Smooth muscle cell (in vitro differentiated cells): ENCODE measurements around the gene WWC2. TPM values are rescaled to one million over a fixed set of nuclear protein-coding genes. Genes with fewer than 3 reads are reported as not detected.
A peak's percentile ranks its signal among the peaks of the same experiment; 100 is the strongest.

Experiments used
- DNase-seq: peaks from one replicate; lab custom pipeline; 2025; ENCODE audit not compliant: unreplicated experiment; lab: John Stamatoyannopoulos, UW
- H2AFZ ChIP-seq: fragments of 200-600 bp; sonication (generic); 2 replicates; pipeline ENCODE4 v1.6.0; 2016; ENCODE audit warnings: antibody characterized with exemption, low read depth, mild to moderate bottlenecking
- H3F3A ChIP-seq: fragments of 200-600 bp; sonication (generic); 2 replicates; pipeline ENCODE4 v1.6.0; 2017; ENCODE audit warnings: antibody characterized with exemption, low read depth
- H3K27ac ChIP-seq: fragments of 200-600 bp; sonication (generic); 2 replicates; pipeline ENCODE4 v1.5.1; 2016; ENCODE audit warnings: low read depth, mild to moderate bottlenecking
- H3K27me3 ChIP-seq: fragments of 200-600 bp; sonication (generic); 2 replicates; pipeline ENCODE4 v1.6.1; 2016; ENCODE audit warnings: low read depth, mild to moderate bottlenecking
- H3K36me3 ChIP-seq: fragments of 200-600 bp; sonication (generic); 2 replicates; pipeline ENCODE4 v1.5.1; 2016; ENCODE audit warnings: low read depth
- H3K4me1 ChIP-seq: fragments of 200-600 bp; sonication (generic); 2 replicates; pipeline ENCODE4 v1.5.1; 2016; ENCODE audit warnings: low read depth
- H3K4me2 ChIP-seq: fragments of 200-600 bp; sonication (generic); 2 replicates; pipeline ENCODE4 v1.6.0; 2016; ENCODE audit warnings: mild to moderate bottlenecking
- H3K4me3 ChIP-seq: fragments of 200-600 bp; sonication (generic); 2 replicates; pipeline ENCODE4 v1.5.1; 2016; ENCODE audit warnings: mild to moderate bottlenecking
- H3K79me2 ChIP-seq: fragments of 200-600 bp; sonication (generic); 2 replicates; pipeline ENCODE4 v1.6.0; 2016; ENCODE audit warnings: low read depth, mild to moderate bottlenecking
- H3K9ac ChIP-seq: fragments of 200-600 bp; sonication (generic); 2 replicates; pipeline ENCODE4 v1.6.0; 2016; ENCODE audit warnings: low read depth
- H3K9me3 ChIP-seq: fragments of 200-600 bp; sonication (generic); replicated peaks from 2 replicates; pipeline ENCODE4 v1.5.1; 2016; ENCODE audit warnings: low read depth
- H4K20me1 ChIP-seq: fragments of 200-600 bp; sonication (generic); 2 replicates; pipeline ENCODE4 v1.6.0; 2016; ENCODE audit warnings: low read depth
- CTCF ChIP-seq: fragments of 200-600 bp; sonication (generic); IDR thresholded peaks from 2 replicates; pipeline ENCODE4 v1.5.1; 2017; ENCODE audit warnings: borderline replicate concordance, mild to moderate bottlenecking, antibody characterized with exemption; ENCODE audit not compliant: insufficient read depth, poor library complexity, severe bottlenecking
- WGBS: methylation state at CpG from one replicate; pipeline ENCODE4 v1.1.7; 2016; ENCODE audit warnings: low lambda C conversion rate; 5-methylcytosine and 5-hydroxymethylcytosine counted together
- polyA plus RNA-seq: library from polyadenylated mRNA; unstranded; fragments of >200 nt; fragmentation: Nextera tagmentation; extraction: Ambion mirVana; gene quantifications from 2 replicates; pipeline ENCODE4 v1.2.1, GENCODE V29; 2016
- total RNA-seq: library from RNA; depleted of rRNA; stranded (reverse); fragments of >200 nt; gene quantifications from 2 replicates; pipeline ENCODE4 v1.2.3, GENCODE V29; 2014

Gene WWC2
- total and polyA plus RNA-seq, 2 experiments from 2014 or later = 11.2 to 13.5 TPM

DNA sequence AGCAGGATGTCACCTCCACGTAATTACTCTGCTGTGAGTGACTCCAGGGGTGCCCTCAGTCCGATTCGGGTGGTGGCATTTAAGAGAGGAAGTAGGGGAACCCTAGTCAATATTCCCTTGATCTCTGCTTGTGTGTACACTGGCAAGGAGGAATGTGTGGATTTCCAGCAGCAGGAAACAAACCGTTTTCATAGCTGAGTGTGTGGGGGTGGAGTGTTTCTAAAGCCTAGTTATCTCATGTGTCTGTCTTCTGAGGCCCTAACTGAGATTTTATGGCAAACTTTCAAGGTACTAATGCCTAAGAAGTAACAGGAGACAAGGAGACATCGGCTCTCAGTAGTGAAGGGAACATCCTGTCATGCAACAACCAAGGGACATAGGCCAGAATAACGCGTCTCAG, 229.8 kb downstream of the WWC2 start:
- Histone ChIP-seq H3K36me3 (no peaks in the 10 kb centered on the region), H3K9me3 (no peaks in the 10 kb centered on the region), H3K4me3 (no peak overlapping the region), H3K4me1 (no peaks in the 10 kb centered on the region), H4K20me1 (no peaks in the 10 kb centered on the region), H3K9ac (no peak overlapping the region), H3K79me2 (no peaks in the 10 kb centered on the region), H3K27me3 (no peaks in the 10 kb centered on the region), H3K4me2 (peak overlapping the region; percentile 21), H3F3A (no peaks in the 10 kb centered on the region), H3K27ac (peak overlapping the region; percentile 23), H2AFZ (no peak overlapping the region)
- TF ChIP-seq CTCF = no peak
- WGBS = 34% methylated on average over 7 of the region's 7 CpGs
- no peak for DNase-seq

GRCh38 chr4:183329244-183329643, 230.2 kb downstream of the WWC2 start:
- no peak overlapping the region for H2AFZ ChIP-seq
- WGBS = 88% methylated on average over 6 of the region's 6 CpGs
- no peaks in the 10 kb centered on the region for H3K27me3 ChIP-seq
- H3K9ac ChIP-seq = no peak overlapping the region
- H3K9me3 ChIP-seq = no peaks in the 10 kb centered on the region
- H3K27ac ChIP-seq = peak overlapping the region; percentile 23
- no peaks in the 10 kb centered on the region for H3F3A ChIP-seq
- no peak for DNase-seq
- no peak overlapping the region for H3K4me3 ChIP-seq
- H3K4me2 ChIP-seq = peak overlapping the region; percentile 21
- H4K20me1 ChIP-seq = no peaks in the 10 kb centered on the region
- no peaks in the 10 kb centered on the region for H3K79me2 ChIP-seq
- no peaks in the 10 kb centered on the region for H3K36me3 ChIP-seq
- no peak for TF ChIP-seq CTCF
- peaks cover 2% of the 10 kb centered on the region for H3K4me1 ChIP-seq

DNA sequence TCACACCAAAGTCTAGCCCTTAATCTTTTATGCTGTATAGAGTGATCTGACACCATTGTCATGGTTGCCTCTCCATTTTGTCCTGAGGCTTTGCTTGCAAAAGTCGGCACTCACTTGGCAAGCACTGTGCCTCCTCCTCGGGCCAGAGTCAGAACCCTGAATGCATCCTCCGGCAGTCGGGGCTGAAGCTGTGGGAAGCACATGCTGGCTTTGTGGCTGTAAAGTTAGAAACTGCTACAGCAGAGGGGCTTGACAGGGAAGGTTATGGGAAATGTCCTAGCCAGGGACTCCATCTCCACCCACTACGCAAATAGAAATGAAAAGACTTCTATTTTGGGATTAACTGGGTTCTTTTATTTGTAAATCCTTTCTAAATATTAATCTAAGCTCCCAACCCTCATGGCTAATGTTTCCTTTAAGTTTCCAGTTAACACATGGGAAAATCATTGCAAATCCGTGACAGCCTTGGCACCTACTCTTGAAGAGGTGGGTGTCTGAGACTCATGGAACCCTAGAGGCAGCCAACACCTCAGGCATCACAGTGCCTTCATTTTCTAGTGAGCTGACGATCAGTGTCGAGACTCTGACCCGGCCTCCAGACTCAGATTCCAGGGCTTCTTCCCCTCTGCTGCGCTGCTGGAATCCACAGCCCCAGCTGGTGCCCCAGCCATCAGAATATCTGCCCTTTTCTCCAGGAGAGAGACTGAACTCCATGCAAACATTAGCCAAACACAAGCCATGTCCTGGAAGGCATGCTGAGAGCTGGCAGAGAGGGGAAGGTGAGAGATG, 231.1 kb downstream of the WWC2 start:
- Histone ChIP-seq H2AFZ (no peak overlapping the region), H3F3A (no peaks in the 10 kb centered on the region), H3K36me3 (no peaks in the 10 kb centered on the region), H4K20me1 (no peaks in the 10 kb centered on the region), H3K9me3 (no peaks in the 10 kb centered on the region), H3K9ac (no peak overlapping the region), H3K27me3 (no peaks in the 10 kb centered on the region), H3K79me2 (no peaks in the 10 kb centered on the region), H3K4me3 (no peak overlapping the region), H3K27ac (no peak overlapping the region), H3K4me1 (peaks cover 11% of the 10 kb centered on the region), H3K4me2 (no peak overlapping the region)
- TF ChIP-seq CTCF = no peak
- DNase-seq = no peak
- WGBS = 82% methylated on average over 10 of the region's 10 CpGs

DNA sequence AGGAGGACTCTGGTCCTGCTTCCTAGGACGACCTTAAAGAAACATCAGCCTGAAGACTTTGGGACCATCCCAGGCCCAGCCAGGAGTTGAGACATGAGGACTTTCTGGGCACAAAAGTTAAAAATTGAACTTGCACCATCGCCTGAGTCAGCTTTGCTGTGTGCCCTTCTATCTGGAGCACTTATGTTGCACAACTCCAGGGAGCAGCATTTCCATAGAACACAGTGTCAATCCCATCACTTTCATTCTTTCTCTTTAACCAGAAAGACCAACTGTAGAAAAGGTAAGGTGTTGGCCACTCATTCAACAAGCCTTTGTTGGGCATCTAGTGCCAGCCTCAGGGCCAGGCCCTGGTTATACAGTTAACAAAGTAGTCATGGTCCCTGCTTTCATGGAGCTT, 231.8 kb downstream of the WWC2 start:
- 93% methylated on average over 2 of the region's 2 CpGs for WGBS
- no peak overlapping the region for H2AFZ ChIP-seq
- H3K4me3 ChIP-seq = no peak overlapping the region

More for the DNA sequence above, 231.8 kb downstream of the WWC2 start:
- H3K4me1 ChIP-seq = peaks cover 12% of the 10 kb centered on the region
- H3K27me3 ChIP-seq = no peaks in the 10 kb centered on the region
- TF ChIP-seq CTCF = no peak
- H3K36me3 ChIP-seq = no peaks in the 10 kb centered on the region
- H3F3A ChIP-seq = no peaks in the 10 kb centered on the region
- H3K9ac ChIP-seq = no peak overlapping the region
- no peaks in the 10 kb centered on the region for H4K20me1 ChIP-seq
- H3K9me3 ChIP-seq = no peaks in the 10 kb centered on the region
- no peak overlapping the region for H3K27ac ChIP-seq
- no peak for DNase-seq
- H3K4me2 ChIP-seq = no peak overlapping the region
- H3K79me2 ChIP-seq = no peaks in the 10 kb centered on the region
